Activated naive CD8-positive, alpha-beta T cell (primary cell): ENCODE results near the gene PRKCD.
A peak's percentile ranks its signal among the peaks of the same experiment; 100 is the strongest.

ENCODE experiments used
- H3K27ac Mint-ChIP-seq: one replicate; pipeline ENCODE4 v1.8.0; 2021; ENCODE audit warnings: mixed read lengths
- H3K27me3 Mint-ChIP-seq: one replicate; pipeline ENCODE4 v1.8.0; 2021; ENCODE audit warnings: mixed read lengths
- H3K36me3 Mint-ChIP-seq: one replicate; pipeline ENCODE4 v1.8.0; 2021; ENCODE audit warnings: mixed read lengths
- H3K4me1 Mint-ChIP-seq: one replicate; pipeline ENCODE4 v1.8.0; 2021; ENCODE audit warnings: low read depth, mixed read lengths
- H3K4me3 Mint-ChIP-seq: one replicate; pipeline ENCODE4 v1.8.0; 2021; ENCODE audit warnings: mild to moderate bottlenecking, mixed read lengths
- H3K9me3 Mint-ChIP-seq: one replicate; pipeline ENCODE4 v1.8.0; 2021; ENCODE audit warnings: low read depth, mixed read lengths

Gene PRKCD

DNA sequence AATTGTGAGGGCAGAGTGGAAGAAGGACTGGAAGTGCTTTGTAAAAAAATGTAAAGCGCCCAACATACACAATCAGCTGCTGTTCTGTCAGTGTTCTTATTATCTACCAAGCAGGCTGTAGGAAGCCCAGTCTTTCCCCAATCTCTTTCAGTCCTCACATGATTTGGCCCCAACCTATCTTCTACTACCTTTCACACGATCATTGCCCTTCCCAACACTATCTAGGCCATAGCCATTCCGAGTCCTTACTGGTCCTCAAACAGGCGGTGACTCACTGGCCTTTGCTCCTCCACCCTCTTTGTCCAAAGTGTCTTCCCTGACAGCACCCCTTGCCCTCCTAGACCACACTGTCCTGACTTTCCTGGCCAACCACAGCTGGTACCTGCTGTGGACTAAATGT is 29.9 kb upstream of the PRKCD start:
- H3K27me3 Mint-ChIP-seq = no peaks in the 10 kb centered on the region
- peak overlapping the region; percentile 97 for H3K27ac Mint-ChIP-seq
- peaks cover 26% of the 10 kb centered on the region for H3K4me1 Mint-ChIP-seq
- H3K4me3 Mint-ChIP-seq = peak overlapping the region; percentile 95
- no peaks in the 10 kb centered on the region for H3K9me3 Mint-ChIP-seq
- H3K36me3 Mint-ChIP-seq = no peaks in the 10 kb centered on the region

DNA sequence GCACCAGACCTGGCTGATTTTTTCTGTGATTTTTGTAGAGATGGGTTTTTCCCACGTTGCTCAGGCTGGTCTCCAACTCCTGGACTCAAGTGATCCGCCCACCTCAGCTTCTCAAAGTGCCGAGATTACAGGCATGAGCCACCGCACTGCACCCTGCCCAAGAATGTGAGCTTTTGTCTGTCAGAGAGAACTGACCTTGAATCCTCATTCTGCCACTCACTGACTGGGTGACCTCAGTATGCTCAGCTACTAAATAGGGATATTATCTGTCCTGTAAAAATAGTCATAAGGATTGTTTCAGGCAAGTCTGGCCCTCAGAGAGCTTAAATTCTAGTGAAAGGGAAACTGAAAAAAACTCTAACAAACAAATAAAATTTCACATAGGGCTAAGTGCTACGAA is 28.7 kb upstream of the PRKCD start:
- H3K27ac Mint-ChIP-seq = peak overlapping the region; percentile 54
- no peaks in the 10 kb centered on the region for H3K27me3 Mint-ChIP-seq
- no peak overlapping the region for H3K4me3 Mint-ChIP-seq
- no peaks in the 10 kb centered on the region for H3K9me3 Mint-ChIP-seq
- no peaks in the 10 kb centered on the region for H3K36me3 Mint-ChIP-seq
- H3K4me1 Mint-ChIP-seq = peaks cover 26% of the 10 kb centered on the region

DNA sequence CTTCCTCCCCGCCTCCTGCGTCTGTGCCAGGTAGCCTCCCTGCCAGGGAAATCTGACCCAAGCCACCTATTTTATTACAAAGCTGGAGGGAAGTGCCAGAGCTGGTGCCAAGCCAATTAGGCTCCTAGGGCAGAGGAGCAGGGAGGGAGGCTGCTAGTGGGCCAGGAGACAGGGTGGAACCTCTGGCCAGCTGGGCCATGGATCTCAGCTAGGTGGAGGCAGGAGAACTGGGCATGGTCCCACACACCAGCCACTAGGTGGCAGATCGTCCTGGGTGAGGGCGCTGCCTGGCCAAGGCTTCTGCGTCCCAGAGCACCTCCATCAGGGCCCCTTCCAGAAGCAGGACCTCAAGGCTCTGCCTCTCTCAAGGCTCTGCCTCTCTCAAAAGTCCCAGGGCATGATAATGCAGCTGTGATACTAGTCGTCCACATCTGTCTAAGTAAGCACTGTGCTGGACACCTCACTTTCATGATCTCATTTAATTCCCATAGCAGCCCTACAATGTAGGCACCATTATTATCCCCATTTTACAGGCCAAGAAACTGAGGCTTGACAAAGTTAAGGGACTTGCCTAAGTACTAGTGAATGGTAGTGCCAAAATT is 26.3 kb upstream of the PRKCD start:
- no peaks in the 10 kb centered on the region for H3K36me3 Mint-ChIP-seq

DNA sequence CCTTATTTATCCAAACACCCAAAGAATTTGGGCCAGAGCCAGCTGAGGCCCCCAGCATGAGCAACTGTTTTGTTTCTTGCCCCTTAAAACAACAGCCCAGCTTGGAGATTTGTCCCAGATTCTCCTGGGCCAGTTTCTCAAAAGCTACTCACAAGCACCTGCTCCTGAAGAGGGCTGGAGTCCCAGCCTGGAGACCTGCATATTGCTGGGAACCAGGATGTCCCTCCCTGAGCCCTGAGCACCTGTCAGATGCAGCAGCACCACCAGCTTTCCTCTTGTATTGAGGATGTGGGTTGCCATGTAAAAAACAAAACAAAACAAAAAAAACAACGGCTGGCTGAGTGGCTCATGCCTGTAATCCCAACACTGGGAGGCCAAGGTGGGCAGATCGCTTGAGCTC is 23.8 kb upstream of the PRKCD start:
- H3K27me3 Mint-ChIP-seq = no peaks in the 10 kb centered on the region
- no peak overlapping the region for H3K27ac Mint-ChIP-seq
- H3K36me3 Mint-ChIP-seq = no peaks in the 10 kb centered on the region
- no peaks in the 10 kb centered on the region for H3K9me3 Mint-ChIP-seq
- no peaks in the 10 kb centered on the region for H3K4me1 Mint-ChIP-seq
- H3K4me3 Mint-ChIP-seq = no peak overlapping the region

More for the DNA sequence above, 26.3 kb upstream of the PRKCD start:
- peaks cover 12% of the 10 kb centered on the region for H3K4me1 Mint-ChIP-seq
- no peak overlapping the region for H3K4me3 Mint-ChIP-seq
- no peaks in the 10 kb centered on the region for H3K9me3 Mint-ChIP-seq
- no peaks in the 10 kb centered on the region for H3K27me3 Mint-ChIP-seq
- no peak overlapping the region for H3K27ac Mint-ChIP-seq

DNA sequence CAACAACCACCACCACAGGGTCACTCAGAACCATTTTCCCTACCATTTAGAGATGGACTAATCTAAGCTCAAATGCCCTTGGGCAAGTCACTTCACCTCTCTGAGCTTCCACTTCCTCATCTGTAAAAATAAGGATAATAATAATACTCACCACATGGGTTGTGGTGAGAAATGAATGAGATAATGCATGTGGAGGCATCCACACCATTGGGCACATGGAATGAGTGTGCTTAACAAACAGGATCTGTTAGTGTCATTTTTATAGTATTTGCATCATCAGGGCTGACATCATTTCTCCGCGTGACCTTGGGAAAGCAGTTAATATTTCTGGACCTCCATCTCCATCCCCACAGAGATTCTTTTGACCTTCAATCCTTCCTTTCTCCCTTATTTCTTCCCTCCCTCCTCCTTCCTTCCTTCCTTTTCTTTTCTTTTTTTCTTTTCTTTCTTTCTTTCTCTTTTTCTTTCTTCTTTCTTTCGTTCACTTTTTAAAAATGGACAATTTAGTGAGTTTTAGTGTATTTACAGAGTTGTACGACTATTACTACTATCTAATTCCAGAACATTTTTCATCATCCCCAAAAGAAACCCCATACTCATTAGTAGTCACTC is 23.1 kb upstream of the PRKCD start:
- H3K4me3 Mint-ChIP-seq = no peak overlapping the region
- no peaks in the 10 kb centered on the region for H3K27me3 Mint-ChIP-seq
- no peaks in the 10 kb centered on the region for H3K36me3 Mint-ChIP-seq
- no peak overlapping the region for H3K27ac Mint-ChIP-seq
- no peaks in the 10 kb centered on the region for H3K4me1 Mint-ChIP-seq
- no peaks in the 10 kb centered on the region for H3K9me3 Mint-ChIP-seq

- no peak overlapping the region for H3K27ac Mint-ChIP-seq
- no peaks in the 10 kb centered on the region for H3K4me1 Mint-ChIP-seq
- no peaks in the 10 kb centered on the region for H3K9me3 Mint-ChIP-seq
- no peak overlapping the region for H3K4me3 Mint-ChIP-seq
- no peaks in the 10 kb centered on the region for H3K36me3 Mint-ChIP-seq
- no peaks in the 10 kb centered on the region for H3K27me3 Mint-ChIP-seq
These were observed 20.8 kb upstream of the PRKCD start for GRCh38 chr3:53139906-53140846.

GRCh38 chr3:53140847-53141845 is 19.9 kb upstream of the PRKCD start:
- Mint-ChIP-seq H3K9me3 (no peaks in the 10 kb centered on the region), H3K4me1 (no peaks in the 10 kb centered on the region), H3K27me3 (no peaks in the 10 kb centered on the region), H3K4me3 (no peak overlapping the region), H3K36me3 (no peaks in the 10 kb centered on the region), H3K27ac (no peak overlapping the region)

- Mint-ChIP-seq H3K27me3 (no peaks in the 10 kb centered on the region), H3K36me3 (no peaks in the 10 kb centered on the region), H3K4me3 (no peak overlapping the region), H3K9me3 (no peaks in the 10 kb centered on the region), H3K4me1 (no peaks in the 10 kb centered on the region), H3K27ac (no peak overlapping the region)
These were observed 18.0 kb upstream of the PRKCD start for GRCh38 chr3:53142986-53143385.

DNA sequence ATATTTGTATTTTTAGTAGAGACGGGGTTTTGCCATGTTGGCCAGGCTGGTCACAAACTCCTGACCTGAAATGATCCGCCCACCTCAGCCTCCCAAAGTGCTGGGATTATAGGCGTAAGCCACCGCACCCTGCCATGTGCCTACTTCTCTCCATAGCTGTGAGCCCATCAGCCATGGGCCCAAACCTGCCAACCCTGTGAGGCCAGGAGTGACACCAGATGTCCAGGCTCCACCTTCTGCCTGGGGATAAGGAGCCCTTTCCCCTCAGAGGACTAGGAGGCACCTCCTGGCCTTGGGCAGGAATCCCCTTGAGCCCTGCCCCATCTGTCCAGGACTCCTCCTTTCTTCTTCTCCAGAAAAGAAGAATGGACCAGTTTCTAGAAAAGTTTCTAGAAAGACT is 16.6 kb upstream of the PRKCD start:
- no peaks in the 10 kb centered on the region for H3K36me3 Mint-ChIP-seq
- H3K4me1 Mint-ChIP-seq = no peaks in the 10 kb centered on the region
- H3K9me3 Mint-ChIP-seq = no peaks in the 10 kb centered on the region
- H3K4me3 Mint-ChIP-seq = no peak overlapping the region
- H3K27me3 Mint-ChIP-seq = no peaks in the 10 kb centered on the region
- H3K27ac Mint-ChIP-seq = no peak overlapping the region

DNA sequence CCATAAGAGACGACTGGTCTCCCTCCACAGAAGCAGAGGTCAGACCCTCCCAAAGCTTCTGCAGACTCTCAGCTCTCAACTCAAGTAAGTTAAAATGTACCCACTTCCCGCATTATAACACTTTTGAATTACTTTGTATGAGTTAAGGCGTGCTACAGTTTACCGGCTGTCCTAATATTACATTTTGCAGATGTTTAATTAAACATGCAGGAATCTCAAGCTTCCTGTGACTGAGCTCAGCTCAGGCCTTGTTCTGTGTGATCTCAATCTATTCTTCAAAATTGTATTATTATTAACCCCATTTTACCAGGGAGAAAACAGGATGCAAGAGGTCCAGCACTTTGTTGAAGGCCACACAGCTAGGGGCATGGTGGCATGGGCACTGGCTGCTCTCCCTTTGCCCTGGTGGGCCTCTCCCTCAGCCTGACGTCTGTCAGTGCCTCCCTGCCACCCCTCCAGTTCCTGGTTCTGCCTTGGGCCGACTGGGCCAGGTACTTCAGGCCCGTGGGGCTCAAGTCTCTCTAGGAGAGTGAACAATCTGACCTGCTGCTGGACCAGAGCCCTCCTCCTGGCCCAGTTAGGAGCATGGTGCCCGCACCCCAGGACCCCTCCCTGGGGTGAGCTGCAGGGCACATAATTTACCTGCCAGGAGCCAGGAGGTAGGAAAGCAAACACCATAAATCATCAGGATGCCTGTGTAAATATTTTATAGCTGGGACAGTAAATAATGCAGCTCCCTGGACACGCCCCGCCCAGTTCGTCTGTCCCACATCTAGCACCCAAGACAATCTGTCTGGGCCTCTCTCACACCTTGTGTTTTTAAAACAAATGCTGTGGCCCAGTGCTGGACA is 15.9 kb upstream of the PRKCD start:
- no peaks in the 10 kb centered on the region for H3K4me1 Mint-ChIP-seq
- H3K27me3 Mint-ChIP-seq = no peaks in the 10 kb centered on the region
- no peak overlapping the region for H3K4me3 Mint-ChIP-seq
- no peaks in the 10 kb centered on the region for H3K9me3 Mint-ChIP-seq
- no peak overlapping the region for H3K27ac Mint-ChIP-seq
- no peaks in the 10 kb centered on the region for H3K36me3 Mint-ChIP-seq

DNA sequence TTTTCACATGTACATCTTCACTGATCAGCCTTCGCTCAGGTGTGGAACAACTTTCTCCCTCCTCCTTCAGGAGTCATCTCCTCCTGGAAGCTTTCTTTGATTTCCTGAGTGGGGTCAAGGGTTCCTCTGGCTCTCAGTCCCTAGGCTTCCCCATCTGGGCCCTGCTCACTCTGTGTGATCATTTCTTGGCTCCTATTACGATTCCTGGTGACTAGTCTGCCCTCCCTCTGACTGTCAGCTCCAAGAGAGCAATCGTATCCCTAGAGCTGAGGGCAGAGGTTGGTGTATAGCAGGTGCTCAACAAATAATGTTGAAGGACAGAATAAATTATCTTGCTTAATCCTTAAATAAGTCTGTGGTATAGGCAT is 15.3 kb upstream of the PRKCD start:
- Mint-ChIP-seq H3K9me3 (no peaks in the 10 kb centered on the region), H3K4me3 (no peak overlapping the region), H3K27me3 (no peaks in the 10 kb centered on the region), H3K4me1 (no peaks in the 10 kb centered on the region), H3K27ac (no peak overlapping the region), H3K36me3 (no peaks in the 10 kb centered on the region)

GRCh38 chr3:53146319-53146891 is 14.6 kb upstream of the PRKCD start:
- H3K9me3 Mint-ChIP-seq = no peaks in the 10 kb centered on the region
- H3K4me1 Mint-ChIP-seq = no peaks in the 10 kb centered on the region
- no peak overlapping the region for H3K27ac Mint-ChIP-seq
- H3K4me3 Mint-ChIP-seq = no peak overlapping the region
- H3K36me3 Mint-ChIP-seq = no peaks in the 10 kb centered on the region
- no peaks in the 10 kb centered on the region for H3K27me3 Mint-ChIP-seq

GRCh38 chr3:53147151-53147902 is 13.7 kb upstream of the PRKCD start:
- Mint-ChIP-seq H3K27me3 (no peaks in the 10 kb centered on the region), H3K27ac (no peak overlapping the region), H3K9me3 (no peaks in the 10 kb centered on the region), H3K4me3 (no peak overlapping the region), H3K36me3 (no peaks in the 10 kb centered on the region), H3K4me1 (no peaks in the 10 kb centered on the region)
